K562 (cell line): ENCODE data around the gene STK26. TPM values are rescaled to one million over a fixed set of nuclear protein-coding genes. Genes with fewer than 3 reads are reported as not detected.

Source experiments
- ATAC-seq: fragments of 200-7000 bp; cut with Tn5 transposase; 3 replicates; pipeline ENCODE4 v1.9.1; 2020; ENCODE audit warnings: moderate library complexity
- BruUV-seq: library from RNA; stranded (reverse); fragments of 400-500 nt; replicated peaks from 2 replicates; lab custom pipeline; 2021; lab: Mats Ljungman, UMichigan
- CTCF ChIA-PET: fragments of 300-600 bp; formaldehyde crosslinking; extraction: SDS; loops from one replicate; lab custom pipeline; 2021; ENCODE audit warnings: low intra/inter-chr PET ratio; lab: Yijun Ruan, JAX
- POLR2A ChIA-PET: fragments of 300-600, 350-650 bp; sonication (Branson Sonifier 250); formaldehyde crosslinking; extraction: SDS; loops from one replicate; lab custom pipeline; 2021; ENCODE audit warnings: antibody characterized with exemption, inconsistent platforms; lab: Yijun Ruan, JAX
- DNase-seq, 4 experiments: peaks; one replicate each; pipeline versions ENCODE4 v3.0.0 to v3.0.0-alpha.2; 2011 to 2018; ENCODE audit warnings: low spot score in 3 of 4, mixed read lengths in 3 of 4; ENCODE audit errors: extremely low read depth in 1 of 4
- FAIRE-seq: peaks from 2 replicates; lab custom pipeline; 2011; peaks lifted over from hg19 to GRCh38; lab: Jason Lieb, UNC
- H2AFZ ChIP-seq: 2 replicates; pipeline ENCODE4 v1.6.0; 2011; ENCODE audit warnings: low read depth, low read length, control low read depth, inconsistent platforms
- H3K27ac ChIP-seq: fragments of 200-600 bp; 3 replicates; pipeline ENCODE4 v1.8.0; 2011; ENCODE audit warnings: low read depth, mild to moderate bottlenecking, control low read depth, inconsistent platforms, low read length, moderate library complexity, mixed read lengths; ENCODE audit errors: extremely low read depth
- H3K27me3 ChIP-seq, 2 experiments: fragments of 300-600 bp in 1 of 2; 2 replicates in 1 of 2; 3 replicates in 1 of 2; pipeline versions ENCODE4 v1.6.0 to v1.8.0; 2011; ENCODE audit warnings: inconsistent platforms in 2 of 2, low read length in 2 of 2, mild to moderate bottlenecking in 1 of 2, mixed read lengths in 1 of 2, moderate library complexity in 1 of 2; ENCODE audit not compliant: control insufficient read depth in 2 of 2, insufficient read depth in 2 of 2
- H3K36me3 ChIP-seq: fragments of 300-600 bp; 3 replicates; pipeline ENCODE4 v1.8.0; 2011; ENCODE audit warnings: mild to moderate bottlenecking, low read length, inconsistent platforms; ENCODE audit not compliant: control insufficient read depth, insufficient read depth
- H3K4me1 ChIP-seq, 2 experiments: fragments of 200-600 bp in 1 of 2; replicated peaks in 1 of 2; 2 replicates in 1 of 2; 3 replicates in 1 of 2; pipeline versions ENCODE4 v1.5.1 to v1.8.0; 2011; ENCODE audit warnings: inconsistent platforms in 2 of 2, low read length in 2 of 2, mild to moderate bottlenecking in 1 of 2, mixed read lengths in 1 of 2, moderate library complexity in 1 of 2; ENCODE audit not compliant: control insufficient read depth in 2 of 2, insufficient read depth in 2 of 2
- H3K4me2 ChIP-seq: 2 replicates; pipeline ENCODE4 v1.6.1; 2011; ENCODE audit warnings: low read length, control low read depth, inconsistent platforms, mixed read lengths; ENCODE audit not compliant: insufficient read depth
- H3K4me3 ChIP-seq: fragments of 200-600 bp; sonication (generic), shearing (Covaris generic); 2 replicates; pipeline ENCODE4 v1.5.1; 2016; ENCODE audit warnings: control low read depth, inconsistent platforms
- H3K79me2 ChIP-seq: fragments of 200-600 bp; 3 replicates; pipeline ENCODE4 v1.8.0; 2011; ENCODE audit warnings: low read length, inconsistent platforms; ENCODE audit not compliant: control insufficient read depth, insufficient read depth
- H3K9ac ChIP-seq, 2 experiments: 2 replicates each; pipeline versions ENCODE4 v1.6.0 to v1.6.1; 2011; ENCODE audit warnings: low read depth in 2 of 2, low read length in 2 of 2, control low read depth in 1 of 2, inconsistent platforms in 1 of 2, mild to moderate bottlenecking in 1 of 2, mixed read lengths in 1 of 2; ENCODE audit not compliant: insufficient read depth in 1 of 2
- H3K9me1 ChIP-seq: one replicate; pipeline ENCODE4 v1.6.0; 2011; ENCODE audit warnings: inconsistent platforms, mild to moderate bottlenecking, low read length, moderate library complexity; ENCODE audit not compliant: control insufficient read depth, insufficient read depth
- H3K9me3 ChIP-seq: replicated peaks from 2 replicates; pipeline ENCODE4 v1.5.1; 2011; ENCODE audit warnings: low read depth, low read length, inconsistent platforms; ENCODE audit not compliant: control insufficient read depth, insufficient read depth
- H4K20me1 ChIP-seq: replicated peaks from 2 replicates; pipeline ENCODE4 v1.6.1; 2011; ENCODE audit warnings: low read length, inconsistent platforms, mixed read lengths; ENCODE audit not compliant: control insufficient read depth, insufficient read depth
- FOSL1 ChIP-seq: fragments of 200-800 bp; sonication (Bioruptor generic); conservative IDR thresholded peaks from 2 replicates; pipeline ENCODE4 v1.6.1; 2016; ENCODE audit warnings: missing genetic modification characterization, missing compliant biosample characterization
- JUND ChIP-seq, 2 experiments: IDR thresholded peaks; 2 replicates in 1 of 2; 3 replicates in 1 of 2; pipeline ENCODE4 v1.6.1; 2011; ENCODE audit warnings: borderline replicate concordance in 2 of 2, low read depth in 2 of 2, low read length in 2 of 2, improper control_type of control experiment in 1 of 2, missing biosample characterization in 1 of 2, missing genetic modification characterization in 1 of 2, missing genetic modification reagents in 1 of 2
- SMARCA4 ChIP-seq: fragments of 450-650 bp; IDR thresholded peaks from 2 replicates; pipeline ENCODE4 v1.6.1; 2016
- WGBS: fragments of 100-300 bp; shearing (Covaris generic); methylation state at CpG from one replicate; pipeline ENCODE4 v1.1.6; 2016; ENCODE audit warnings: low coverage, mixed read lengths; ENCODE audit not compliant: insufficient coverage; ENCODE audit errors: missing lambda C conversion rate; 5-methylcytosine and 5-hydroxymethylcytosine counted together
- in situ Hi-C: fragments of 300-500 bp; cut with MboI; formaldehyde crosslinking; loops from 4 replicates; pipeline ENCODE4 v1.15.0; 2018; ENCODE audit warnings: inconsistent platforms, mixed read lengths
- intact Hi-C: fragments of 100-400 bp; cut with micrococcal nuclease; formaldehyde crosslinking; loops from 2 replicates; pipeline ENCODE4 v1.14.2; 2022
- polyA plus RNA-seq, 8 experiments: library from polyadenylated mRNA; depleted of rRNA in 4 of 8; stranded (reverse) in 5 of 8; unstranded in 3 of 8; fragments of >200 nt; fragmentation: Nextera tagmentation in 2 of 8; fragmentation: Illumina TruSeq in 1 of 8; extraction: Ambion mirVana in 2 of 8; extraction: Trizol in 1 of 8; gene quantifications; 2 replicates each; pipeline versions ENCODE4 v1.2.1 to v1.2.3, GENCODE V29; 2011 to 2014; ENCODE audit warnings: inconsistent platforms in 1 of 8, missing spikeins in 1 of 8
- total RNA-seq, 7 experiments: library from RNA; depleted of rRNA in 6 of 7; stranded (reverse); fragments of >200 nt in 6 of 7; fragmentation: Illumina TruSeq in 2 of 7; extraction: Trizol in 2 of 7; gene quantifications; 2 replicates each; pipeline versions ENCODE4 v1.2.1 to v1.2.3, GENCODE V29; 2011 to 2021; ENCODE audit warnings: low replicate concordance in 1 of 7
- TF ChIP-seq, protein P1 (sequence below), 2 experiments: IDR thresholded peaks in 1 of 2; conservative IDR thresholded peaks in 1 of 2; 2 replicates each; pipeline ENCODE4 v1.6.1; 2016; ENCODE audit warnings: low read depth in 2 of 2, mild to moderate bottlenecking in 1 of 2, missing compliant biosample characterization in 1 of 2, missing genetic modification characterization in 1 of 2, moderate library complexity in 1 of 2

Gene STK26
- total and polyA plus RNA-seq, 9 of the 15 experiments (the other 6 are each of a cell fraction or from before 2014, with no cell fraction given) = 28.1 to 72.9 (median 50.1) TPM

DNA sequence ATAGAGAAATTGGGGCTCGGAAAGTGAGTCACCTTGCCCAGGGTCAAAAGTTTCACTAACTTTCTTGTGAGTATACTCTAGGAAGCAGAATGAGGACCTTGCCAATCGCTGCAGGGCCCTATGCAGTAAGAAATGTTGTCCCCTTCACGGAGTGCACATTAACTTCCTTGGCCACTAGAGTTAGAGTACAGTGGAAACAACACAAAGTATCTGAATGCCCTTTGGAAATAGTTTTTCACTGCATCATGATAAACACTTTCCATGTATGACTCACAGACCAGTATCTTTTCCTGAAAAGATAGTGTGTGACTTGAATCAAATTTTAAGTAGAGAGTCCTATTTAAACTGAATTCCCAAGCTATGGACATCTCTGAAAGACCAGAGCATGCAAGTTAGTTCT is 45.5 kb upstream of the STK26 start:
- Histone ChIP-seq H3K27ac (no peak overlapping the region), H3K27me3 (no peaks in the 10 kb centered on the region), H3K4me3 (no peak overlapping the region), H3K36me3 (no peaks in the 10 kb centered on the region), H2AFZ (peak overlapping the region; percentile 58), H3K9me3 (no peaks in the 10 kb centered on the region), H3K79me2 (no peaks in the 10 kb centered on the region), H3K9me1 (no peaks in the 10 kb centered on the region), H3K9ac (no peak overlapping the region), H3K4me1 (peaks cover 0 to 10% of the 10 kb centered on the region in 2 experiments; a peak in 2 of 5 replicates), H4K20me1 (no peaks in the 10 kb centered on the region), H3K4me2 (no peak overlapping the region)
- DNase-seq = no peak
- intact Hi-C loops = no loop called here
- CTCF ChIA-PET = no interaction called here
- TF ChIP-seq, protein P1, sequence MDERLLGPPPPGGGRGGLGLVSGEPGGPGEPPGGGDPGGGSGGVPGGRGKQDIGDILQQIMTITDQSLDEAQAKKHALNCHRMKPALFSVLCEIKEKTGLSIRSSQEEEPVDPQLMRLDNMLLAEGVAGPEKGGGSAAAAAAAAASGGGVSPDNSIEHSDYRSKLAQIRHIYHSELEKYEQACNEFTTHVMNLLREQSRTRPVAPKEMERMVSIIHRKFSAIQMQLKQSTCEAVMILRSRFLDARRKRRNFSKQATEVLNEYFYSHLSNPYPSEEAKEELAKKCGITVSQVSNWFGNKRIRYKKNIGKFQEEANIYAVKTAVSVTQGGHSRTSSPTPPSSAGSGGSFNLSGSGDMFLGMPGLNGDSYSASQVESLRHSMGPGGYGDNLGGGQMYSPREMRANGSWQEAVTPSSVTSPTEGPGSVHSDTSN (CRISPR knock-in tag; IDR thresholded peaks at IDR 0.05; ENCODE audit: low read depth) = no peak
- TF ChIP-seq, protein P1 (tag; conservative IDR thresholded peaks at IDR 0.05; ENCODE audit: low read depth) = no peak
- TF ChIP-seq FOSL1 (tag) (peak; percentile 92), SMARCA4 (peak; percentile 18; the same call in 1 of the 2 replicates), JUND (IDR thresholded peaks at IDR 0.05; ENCODE audit: borderline replicate concordance, low read depth, low read length) (peak; percentile 60; the same call in 1 of the 2 replicates), JUND (tag; IDR thresholded peaks at IDR 0.05; ENCODE audit: borderline replicate concordance, low read depth, low read length) (peak; percentile 50; the same call in 2 of the 3 replicates)
- BruUV-seq = no TSS peak
- no peak for ATAC-seq
- in situ Hi-C loops = no loop called here
- POLR2A ChIA-PET = no interaction called here
- WGBS = 23% methylated on average over 3 of the region's 3 CpGs
- no peak for FAIRE-seq
